Hepatic stellate cell (primary cell): ENCODE data around the gene FTO.
A peak's percentile ranks its signal among the peaks of the same experiment; 100 is the strongest.
"Not testable (repeated sequence)": the region's sequence is repeated elsewhere in the genome, so short reads cannot be mapped to it uniquely, and the experiment has no call there.

Experiments
- DNase-seq: peaks from one replicate; pipeline ENCODE4 v3.0.0; 2011; ENCODE audit warnings: low spot score

Gene FTO

GRCh38 chr16:53703590-53704444, at the start of gene FTO, which contains the start of gene RPGRIP1L:
FTO (plus strand) TSS chr16:53704156.
RPGRIP1L (minus strand) TSS chr16:53703859; CDS start chr16:53700723, 3,136 bp downstream.
- peak; percentile 94 for DNase-seq

GRCh38 chr16:53654946-53655345, 49.0 kb upstream of the FTO start:
- DNase-seq: no peak

GRCh38 chr16:53662072-53662471, 41.9 kb upstream of the FTO start:
- DNase-seq: no peak

GRCh38 chr16:53664724-53665345, 39.1 kb upstream of the FTO start:
- DNase-seq: peak; percentile 11

- no peak for DNase-seq
These were observed 37.1 kb upstream of the FTO start for GRCh38 chr16:53666786-53667415.

- DNase-seq: no peak
These were observed 35.1 kb upstream of the FTO start for GRCh38 chr16:53668869-53669268.

GRCh38 chr16:53672461-53672860, 31.5 kb upstream of the FTO start:
- DNase-seq: no peak

GRCh38 chr16:53673189-53673588, 30.8 kb upstream of the FTO start:
- DNase-seq: no peak

GRCh38 chr16:53678155-53678554, 25.8 kb upstream of the FTO start:
- no peak for DNase-seq

GRCh38 chr16:53678756-53679343, 25.1 kb upstream of the FTO start:
- no peak for DNase-seq

- DNase-seq: no peak
These were observed 23.2 kb upstream of the FTO start for GRCh38 chr16:53680756-53681155.

- DNase-seq: no peak
These were observed 22.6 kb upstream of the FTO start for GRCh38 chr16:53681354-53681753.

GRCh38 chr16:53685334-53685733, 18.6 kb upstream of the FTO start:
- DNase-seq: not testable (repeated sequence)

- DNase-seq: no peak
These were observed 17.2 kb upstream of the FTO start for GRCh38 chr16:53686710-53687109.

- DNase-seq: no peak
These were observed 14.3 kb upstream of the FTO start for GRCh38 chr16:53689636-53690035.

GRCh38 chr16:53690771-53691170, 13.2 kb upstream of the FTO start:
- DNase-seq: no peak

- no peak for DNase-seq
These were observed 11.8 kb upstream of the FTO start for GRCh38 chr16:53692146-53692545.

GRCh38 chr16:53693320-53693719, 10.6 kb upstream of the FTO start:
- DNase-seq: no peak

GRCh38 chr16:53695070-53695469, 8.9 kb upstream of the FTO start:
- peak; percentile 54 for DNase-seq

GRCh38 chr16:53698271-53698670, 5.7 kb upstream of the FTO start:
- DNase-seq: not testable (repeated sequence)

- peak; percentile 4 for DNase-seq
These were observed 473 bp downstream of the FTO start for GRCh38 chr16:53704445-53704813.

GRCh38 chr16:53707671-53708070, 3.7 kb downstream of the FTO start:
- no peak for DNase-seq

GRCh38 chr16:53708490-53708889, 4.5 kb downstream of the FTO start:
- no peak for DNase-seq
